GM06990 (cell line): ENCODE data around the gene LRRC66.

Experiments
- DNase-seq: peaks from one replicate; pipeline ENCODE4 v3.0.0-alpha.2; 2011; ENCODE audit not compliant: insufficient read length; ENCODE audit errors: extremely low read depth
- H3K27me3 ChIP-seq: replicated peaks from 2 replicates; pipeline ENCODE4 v1.6.0; 2011; ENCODE audit warnings: low read length; ENCODE audit not compliant: control insufficient read depth, insufficient read depth
- H3K36me3 ChIP-seq: 2 replicates; pipeline ENCODE4 v1.5.1; 2011; ENCODE audit warnings: low read length; ENCODE audit not compliant: control insufficient read depth, insufficient read depth
- H3K4me3 ChIP-seq: replicated peaks from 2 replicates; pipeline ENCODE4 v1.5.1; 2011; ENCODE audit warnings: low read depth, mild to moderate bottlenecking, control low read depth, low read length
- CTCF ChIP-seq: IDR thresholded peaks from 2 replicates; pipeline ENCODE4 v1.5.1; 2011; ENCODE audit warnings: low read length, control low read depth, mild to moderate bottlenecking, inconsistent platforms; ENCODE audit not compliant: insufficient read depth, poor library complexity, severe bottlenecking

LRRC66 gene

GRCh38 chr4:52012651-52013050 lies 7.5 kb downstream of the LRRC66 start:
- Histone ChIP-seq H3K27me3 (no peaks in the 10 kb centered on the region), H3K4me3 (no peak overlapping the region), H3K36me3 (no peaks in the 10 kb centered on the region)
- no peak for DNase-seq
- TF ChIP-seq CTCF, result no peak

- TF ChIP-seq CTCF, result no peak
- Histone ChIP-seq H3K36me3 (no peaks in the 10 kb centered on the region), H3K4me3 (no peak overlapping the region), H3K27me3 (no peaks in the 10 kb centered on the region)
- no peak for DNase-seq
Measured at GRCh38 chr4:52010986-52011385, 9.2 kb downstream of the LRRC66 start.

- Histone ChIP-seq H3K27me3 (no peaks in the 10 kb centered on the region), H3K4me3 (no peak overlapping the region), H3K36me3 (no peaks in the 10 kb centered on the region)
- no peak for DNase-seq
- no peak for TF ChIP-seq CTCF
Measured at GRCh38 chr4:52006887-52007286, 13.3 kb downstream of the LRRC66 start.

GRCh38 chr4:52005604-52006273 lies 14.4 kb downstream of the LRRC66 start:
- Histone ChIP-seq H3K27me3 (no peaks in the 10 kb centered on the region), H3K4me3 (no peak overlapping the region), H3K36me3 (no peaks in the 10 kb centered on the region)
- no peak for DNase-seq
- TF ChIP-seq CTCF, result no peak

GRCh38 chr4:52004414-52004813 lies 15.7 kb downstream of the LRRC66 start:
- no peak for TF ChIP-seq CTCF
- no peak for DNase-seq
- Histone ChIP-seq H3K4me3 (no peak overlapping the region), H3K36me3 (no peaks in the 10 kb centered on the region), H3K27me3 (no peaks in the 10 kb centered on the region)

DNA sequence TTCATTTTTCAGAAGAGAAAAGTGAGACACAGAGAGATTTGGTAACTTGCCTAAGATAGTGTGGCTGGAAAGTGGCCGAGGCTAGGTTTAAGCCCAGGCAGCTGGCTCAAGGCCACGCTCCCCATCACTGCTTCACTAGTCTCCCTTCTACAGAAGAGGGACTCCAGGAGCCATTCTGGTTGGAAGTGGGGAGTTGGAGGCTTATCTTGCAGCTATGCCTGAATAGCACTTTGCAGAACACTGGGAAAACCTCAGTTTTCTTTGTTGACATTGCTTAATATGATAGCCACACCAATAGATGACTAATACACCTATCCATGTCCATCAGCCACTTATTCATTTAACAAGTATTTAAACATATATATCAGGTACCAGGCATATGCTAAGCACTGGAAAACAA lies 18.5 kb downstream of the LRRC66 start:
- Histone ChIP-seq H3K27me3 (no peaks in the 10 kb centered on the region), H3K4me3 (no peak overlapping the region), H3K36me3 (no peaks in the 10 kb centered on the region)
- no peak for TF ChIP-seq CTCF
- DNase-seq, result no peak
